B cell (primary cell): Measurements from ENCODE around the gene INCA1. TPM values are rescaled to one million over a fixed set of nuclear protein-coding genes. Genes with fewer than 3 reads are reported as not detected.
A peak's percentile ranks its signal among the peaks of the same experiment; 100 is the strongest.

ENCODE experiments used
- ATAC-seq: fragments of 200-7000 bp; cut with Tn5 transposase; one replicate; pipeline ENCODE4 v1.10.0; 2021; ENCODE audit warnings: low read depth, mild to moderate bottlenecking, moderate number of reproducible peaks, moderate library complexity
- CTCF ChIA-PET: fragments of 350-600 bp; sonication (Branson Sonifier 250); formaldehyde crosslinking; loops from one replicate; lab custom pipeline; 2021; ENCODE audit warnings: antibody characterized with exemption, inconsistent platforms; lab: Charles Lee
- POLR2A ChIA-PET: fragments of 350-600 bp; sonication (Branson Sonifier 250); formaldehyde crosslinking; loops from one replicate; lab custom pipeline; 2021; ENCODE audit warnings: antibody characterized with exemption; lab: Charles Lee
- DNase-seq: peaks from one replicate; pipeline ENCODE4 v3.0.0; 2013
- H2AFZ ChIP-seq: 2 replicates; pipeline ENCODE4 v1.6.1; 2012; ENCODE audit warnings: mild to moderate bottlenecking, low read depth, low read length; ENCODE audit not compliant: insufficient read depth, poor library complexity, severe bottlenecking
- H3K27ac ChIP-seq, 2 donors: 1 replicate in 1 of 2; 2 replicates in 1 of 2; pipeline ENCODE4 v1.5.1; 2012 to 2013; ENCODE audit warnings: low read length in 2 of 2, mild to moderate bottlenecking in 2 of 2, moderate library complexity in 1 of 2
- H3K27me3 ChIP-seq, 4 experiments: fragments of 200-600 bp in 1 of 4; sonication (generic) in 1 of 4; replicated peaks in 1 of 4; 1 replicate in 2 of 4; 2 replicates in 2 of 4; pipeline versions ENCODE4 v1.6.1 to v1.7.0; 2013 to 2016; ENCODE audit warnings: low read length in 3 of 4, mild to moderate bottlenecking in 2 of 4, mixed read lengths in 1 of 4, moderate library complexity in 1 of 4; ENCODE audit not compliant: insufficient read depth in 4 of 4, control insufficient read depth in 3 of 4; ENCODE audit errors: control extremely low read depth in 1 of 4
- H3K36me3 ChIP-seq, 2 experiments: replicated peaks in 1 of 2; 1 replicate in 1 of 2; 2 replicates in 1 of 2; pipeline versions ENCODE4 v1.6.1 to v1.7.1; 2013; ENCODE audit warnings: low read length in 1 of 2; ENCODE audit not compliant: insufficient read depth in 2 of 2, control insufficient read depth in 1 of 2; ENCODE audit errors: control extremely low read depth in 1 of 2, extremely low read depth in 1 of 2
- H3K4me1 ChIP-seq, 2 donors: fragments of 200-600 bp in 1 of 2; sonication (generic) in 1 of 2; 1 replicate in 1 of 2; 2 replicates in 1 of 2; pipeline versions ENCODE4 v1.5.1 to v1.6.1; 2013 to 2017; ENCODE audit warnings: low read length in 2 of 2; ENCODE audit not compliant: control insufficient read depth in 2 of 2, insufficient read depth in 2 of 2
- H3K4me2 ChIP-seq: replicated peaks from 2 replicates; pipeline ENCODE3; 2012; ENCODE audit warnings: mild to moderate bottlenecking, low read depth, low read length; ENCODE audit not compliant: poor library complexity, severe bottlenecking
- H3K4me3 ChIP-seq, 5 experiments: fragments of 200-600 bp in 1 of 5; sonication (generic) in 1 of 5; 1 replicate in 3 of 5; 2 replicates in 2 of 5; pipeline versions ENCODE4 v1.5.1 to v1.7.0; 2011 to 2016; ENCODE audit warnings: low read length in 4 of 5, mild to moderate bottlenecking in 4 of 5, low read depth in 2 of 5, control low read depth in 1 of 5, moderate library complexity in 1 of 5; ENCODE audit not compliant: insufficient read depth in 1 of 5; ENCODE audit errors: control extremely low read depth in 1 of 5, extremely low read depth in 1 of 5
- H3K79me2 ChIP-seq: fragments of 200-600 bp; sonication (generic); one replicate; pipeline ENCODE4 v1.6.0; 2016; ENCODE audit warnings: low read length; ENCODE audit not compliant: control insufficient read depth, insufficient read depth
- H3K9ac ChIP-seq: fragments of 200-600 bp; sonication (generic); 2 replicates; pipeline ENCODE4 v1.6.1; 2017; ENCODE audit warnings: mild to moderate bottlenecking, low read length, moderate library complexity
- H3K9me3 ChIP-seq, 3 donors: one replicate each; pipeline versions ENCODE4 v1.6.1 to v1.7.1; 2013; ENCODE audit warnings: low read length in 2 of 3; ENCODE audit not compliant: control insufficient read depth in 2 of 3, insufficient read depth in 1 of 3; ENCODE audit errors: control extremely low read depth in 1 of 3
- H4K20me1 ChIP-seq: 2 replicates; pipeline ENCODE4 v1.6.0; 2012; ENCODE audit warnings: mild to moderate bottlenecking, low read length; ENCODE audit not compliant: insufficient read depth, control insufficient read depth, poor library complexity, severe bottlenecking
- H3K27ac Mint-ChIP-seq: one replicate; pipeline ENCODE4 v1.8.0; 2021; ENCODE audit warnings: mixed read lengths
- H3K27me3 Mint-ChIP-seq: one replicate; pipeline ENCODE4 v1.8.0; 2021; ENCODE audit warnings: mixed read lengths
- H3K4me1 Mint-ChIP-seq: one replicate; pipeline ENCODE4 v1.8.0; 2021; ENCODE audit warnings: mixed read lengths
- H3K4me3 Mint-ChIP-seq: one replicate; pipeline ENCODE4 v1.8.0; 2021; ENCODE audit warnings: mixed read lengths
- H3K9me3 Mint-ChIP-seq: one replicate; pipeline ENCODE4 v1.8.0; 2022; ENCODE audit warnings: mixed read lengths; ENCODE audit not compliant: insufficient read depth
- EZH2 ChIP-seq: IDR thresholded peaks from 2 replicates; pipeline ENCODE4 v1.6.1; 2012; ENCODE audit warnings: borderline replicate concordance, low read depth, mild to moderate bottlenecking, moderate library complexity, low read length; ENCODE audit not compliant: insufficient read depth, poor library complexity, severe bottlenecking
- WGBS: methylation state at CpG from one replicate; pipeline ENCODE4 v1.1.5; 2013; ENCODE audit warnings: missing lambda C conversion rate; ENCODE audit not compliant: insufficient coverage; 5-methylcytosine and 5-hydroxymethylcytosine counted together
- intact Hi-C: fragments of 100-400 bp; cut with micrococcal nuclease; formaldehyde crosslinking; loops from one replicate; pipeline ENCODE4 v1.10.0; 2022
- polyA plus RNA-seq: library from polyadenylated mRNA; depleted of rRNA; stranded (reverse); fragments of >200 nt; gene quantifications from 2 replicates; pipeline ENCODE4 v1.2.3, GENCODE V29; 2012
- total RNA-seq, 2 donors: library from RNA; stranded (reverse); fragments of 120-200 nt in 1 of 2; gene quantifications; 1 replicate in 1 of 2; 2 replicates in 1 of 2; pipeline versions ENCODE4 v1.2.3 to v1.2.4, GENCODE V29; 2013 to 2022
- TF ChIP-seq, protein P1 (sequence below): fragments of 200-600 bp; IDR thresholded peaks from one replicate; pipeline ENCODE4 v1.8.0; 2022; ENCODE audit warnings: antibody characterized with exemption, mild to moderate bottlenecking

INCA1 gene
- total and polyA plus RNA-seq, 2 donors (not counting 1 experiment from before 2014, with no cell fraction given): 0.30 to 0.60 TPM

DNA sequence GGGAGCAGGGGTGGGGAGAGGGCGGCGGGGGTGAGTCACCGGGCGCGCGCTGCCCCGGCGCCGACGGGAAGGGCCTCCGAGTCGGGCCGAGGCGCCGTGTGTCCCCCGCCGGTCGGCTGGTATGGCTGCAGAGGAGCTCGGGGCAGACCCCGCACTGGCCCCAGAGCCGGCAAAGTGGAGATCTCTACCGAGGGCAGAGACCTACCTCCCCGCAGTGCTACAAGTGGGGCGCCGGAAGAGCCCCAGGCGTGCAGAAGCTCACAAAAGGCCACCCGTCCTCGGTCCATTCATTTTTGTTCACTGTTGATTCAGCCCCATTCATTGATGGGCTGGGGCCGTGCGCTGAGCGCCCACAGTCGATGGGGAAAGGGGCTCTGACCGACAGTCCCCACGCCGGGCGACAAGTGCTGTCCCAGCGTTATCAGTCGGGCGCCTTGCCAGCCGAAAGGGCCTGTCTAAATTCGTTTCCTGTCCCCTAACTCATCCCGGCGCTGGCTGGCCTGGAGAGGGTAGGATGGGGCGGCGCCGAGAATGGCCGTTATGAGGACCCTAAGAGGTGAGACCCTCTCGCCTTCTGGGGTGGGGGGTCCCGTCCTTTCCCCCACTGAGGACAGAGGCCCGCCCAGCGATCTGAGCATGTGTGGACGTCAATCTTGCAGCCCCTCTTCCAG, 47.1 kb downstream of the INCA1 start:
- WGBS: 7% methylated on average over 48 of the region's 52 CpGs
- ATAC-seq (no peak), DNase-seq (peak; percentile 66)
- POLR2A ChIA-PET: interaction anchor here (0.7 to 4.9 kb wide), 3 partner anchors 10 to 17 kb away, joined by 3 to 81 read pairs (median 38); partner anchors contain the start of genes RNF167, SLC25A11 and SPAG7
- H3K79me2 ChIP-seq: peaks cover 37% of the 10 kb centered on the region
- peak overlapping the region; percentile 98 for H3K4me2 ChIP-seq
- peaks cover 30% of the 10 kb centered on the region for H4K20me1 ChIP-seq
- Mint-ChIP-seq H3K27ac (peak overlapping the region; percentile 90), H3K27me3 (no peaks in the 10 kb centered on the region), H3K4me3 (peak overlapping the region; percentile 85), H3K9me3 (no peaks in the 10 kb centered on the region), H3K4me1 (peaks cover 33% of the 10 kb centered on the region)
- peak overlapping the region; percentile 97 for H3K9ac ChIP-seq
- no peak for TF ChIP-seq EZH2
- TF ChIP-seq, protein P1, sequence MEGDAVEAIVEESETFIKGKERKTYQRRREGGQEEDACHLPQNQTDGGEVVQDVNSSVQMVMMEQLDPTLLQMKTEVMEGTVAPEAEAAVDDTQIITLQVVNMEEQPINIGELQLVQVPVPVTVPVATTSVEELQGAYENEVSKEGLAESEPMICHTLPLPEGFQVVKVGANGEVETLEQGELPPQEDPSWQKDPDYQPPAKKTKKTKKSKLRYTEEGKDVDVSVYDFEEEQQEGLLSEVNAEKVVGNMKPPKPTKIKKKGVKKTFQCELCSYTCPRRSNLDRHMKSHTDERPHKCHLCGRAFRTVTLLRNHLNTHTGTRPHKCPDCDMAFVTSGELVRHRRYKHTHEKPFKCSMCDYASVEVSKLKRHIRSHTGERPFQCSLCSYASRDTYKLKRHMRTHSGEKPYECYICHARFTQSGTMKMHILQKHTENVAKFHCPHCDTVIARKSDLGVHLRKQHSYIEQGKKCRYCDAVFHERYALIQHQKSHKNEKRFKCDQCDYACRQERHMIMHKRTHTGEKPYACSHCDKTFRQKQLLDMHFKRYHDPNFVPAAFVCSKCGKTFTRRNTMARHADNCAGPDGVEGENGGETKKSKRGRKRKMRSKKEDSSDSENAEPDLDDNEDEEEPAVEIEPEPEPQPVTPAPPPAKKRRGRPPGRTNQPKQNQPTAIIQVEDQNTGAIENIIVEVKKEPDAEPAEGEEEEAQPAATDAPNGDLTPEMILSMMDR: no peak
- no peaks in the 10 kb centered on the region for H3K9me3 ChIP-seq
- peak overlapping the region; percentile 97 for H2AFZ ChIP-seq
- H3K36me3 ChIP-seq: peaks cover 0 to 17% of the 10 kb centered on the region in 2 experiments
- CTCF ChIA-PET: interaction anchor here (1.2 to 3.0 kb wide), 2 partner anchors 17 to 41 kb away, joined by 3 to 16 read pairs; partner anchors contain the start of gene SPAG7
- no peaks in the 10 kb centered on the region for H3K27me3 ChIP-seq
- intact Hi-C loops: no loop called here
- H3K4me3 ChIP-seq: peak overlapping the region; percentile 21 to 99 (median 96)
- peaks cover 24 to 32% of the 10 kb centered on the region in 2 donors for H3K4me1 ChIP-seq
- H3K27ac ChIP-seq: peak overlapping the region; percentile 55 to 93
